Trophoblast cell (in vitro differentiated cells and primary cell): ENCODE results near the gene GCN1.

Experiments
- DNase-seq, 2 donors: peaks; one replicate each; pipeline ENCODE4 v3.0.0-alpha.2; 2016
- H2AFZ ChIP-seq: 2 replicates; pipeline ENCODE4 v1.6.1; 2013; ENCODE audit warnings: low read length, moderate library complexity, mild to moderate bottlenecking; ENCODE audit not compliant: insufficient read depth, poor library complexity
- H2AK5ac ChIP-seq: 2 replicates; pipeline ENCODE4 v1.6.1; 2013; ENCODE audit warnings: mild to moderate bottlenecking, low read length
- H2BK120ac ChIP-seq: 2 replicates; pipeline ENCODE4 v1.6.1; 2013; ENCODE audit warnings: low read length, mild to moderate bottlenecking, moderate library complexity; ENCODE audit not compliant: insufficient read depth, poor library complexity
- H2BK12ac ChIP-seq: 2 replicates; pipeline ENCODE4 v1.6.1; 2013; ENCODE audit warnings: mild to moderate bottlenecking, low read length, moderate library complexity
- H2BK5ac ChIP-seq: 2 replicates; pipeline ENCODE4 v1.6.1; 2013; ENCODE audit warnings: low read length, low read depth, moderate library complexity, mild to moderate bottlenecking; ENCODE audit not compliant: poor library complexity
- H3K14ac ChIP-seq: 2 replicates; pipeline ENCODE4 v1.6.1; 2013; ENCODE audit warnings: mild to moderate bottlenecking, low read length
- H3K18ac ChIP-seq: 2 replicates; pipeline ENCODE4 v1.6.1; 2013; ENCODE audit warnings: mild to moderate bottlenecking, low read length
- H3K23ac ChIP-seq: 2 replicates; pipeline ENCODE4 v1.6.1; 2013; ENCODE audit warnings: low read length
- H3K27ac ChIP-seq: 2 replicates; pipeline ENCODE4 v1.5.1; 2013; ENCODE audit warnings: low read depth, mild to moderate bottlenecking, inconsistent platforms, low read length, moderate library complexity
- H3K27me3 ChIP-seq: 2 replicates; pipeline ENCODE4 v1.6.1; 2013; ENCODE audit warnings: inconsistent platforms, mild to moderate bottlenecking, low read length, moderate library complexity; ENCODE audit not compliant: insufficient read depth
- H3K36me3 ChIP-seq, 2 experiments: 1 replicate in 1 of 2; 2 replicates in 1 of 2; pipeline ENCODE4 v1.6.1; 2013; ENCODE audit warnings: low read length in 2 of 2, mild to moderate bottlenecking in 2 of 2, moderate library complexity in 1 of 2; ENCODE audit not compliant: insufficient read depth in 2 of 2, control insufficient read depth in 1 of 2
- H3K4ac ChIP-seq: 2 replicates; pipeline ENCODE4 v1.6.1; 2013; ENCODE audit warnings: low read depth, mild to moderate bottlenecking, low read length, moderate library complexity
- H3K4me1 ChIP-seq, 2 experiments: 1 replicate in 1 of 2; 2 replicates in 1 of 2; pipeline ENCODE4 v1.6.1; 2013; ENCODE audit warnings: low read length in 2 of 2, mild to moderate bottlenecking in 2 of 2, moderate library complexity in 1 of 2; ENCODE audit not compliant: insufficient read depth in 2 of 2, control insufficient read depth in 1 of 2
- H3K4me2 ChIP-seq: 2 replicates; pipeline ENCODE4 v1.6.1; 2013; ENCODE audit warnings: inconsistent platforms, mild to moderate bottlenecking, low read length, moderate library complexity
- H3K4me3 ChIP-seq: 2 replicates; pipeline ENCODE4 v1.5.1; 2013; ENCODE audit warnings: mild to moderate bottlenecking, low read depth, low read length, inconsistent platforms
- H3K79me1 ChIP-seq: one replicate; pipeline ENCODE4 v1.6.1; 2013; ENCODE audit warnings: low read length
- H3K79me2 ChIP-seq: 2 replicates; pipeline ENCODE4 v1.6.1; 2013; ENCODE audit warnings: low read length, mild to moderate bottlenecking; ENCODE audit not compliant: control insufficient read depth, insufficient read depth, poor library complexity
- H3K9ac ChIP-seq: 2 replicates; pipeline ENCODE4 v1.6.1; 2013; ENCODE audit warnings: mild to moderate bottlenecking, low read length
- H3K9me3 ChIP-seq: 2 replicates; pipeline ENCODE4 v1.6.1; 2013; ENCODE audit warnings: low read depth, mild to moderate bottlenecking, control low read depth, inconsistent platforms, low read length; ENCODE audit not compliant: insufficient read depth
- H4K12ac ChIP-seq: 2 replicates; pipeline ENCODE4 v1.6.1; 2013; ENCODE audit warnings: low read depth, mild to moderate bottlenecking, low read length, moderate library complexity
- H4K8ac ChIP-seq: 2 replicates; pipeline ENCODE4 v1.6.1; 2013; ENCODE audit warnings: low read depth, mild to moderate bottlenecking, low read length, moderate library complexity
- H4K91ac ChIP-seq: one replicate; pipeline ENCODE4 v1.6.1; 2013; ENCODE audit warnings: low read depth, mild to moderate bottlenecking, low read length, moderate library complexity
- WGBS: extraction: QIAGEN DNeasy Blood & Tissue Kit; methylation state at CpG from one replicate; pipeline ENCODE4 v1.1.7; 2013; ENCODE audit warnings: missing lambda C conversion rate; ENCODE audit not compliant: insufficient read length, insufficient coverage; ENCODE audit errors: extremely low coverage; 5-methylcytosine and 5-hydroxymethylcytosine counted together

GCN1 gene

DNA sequence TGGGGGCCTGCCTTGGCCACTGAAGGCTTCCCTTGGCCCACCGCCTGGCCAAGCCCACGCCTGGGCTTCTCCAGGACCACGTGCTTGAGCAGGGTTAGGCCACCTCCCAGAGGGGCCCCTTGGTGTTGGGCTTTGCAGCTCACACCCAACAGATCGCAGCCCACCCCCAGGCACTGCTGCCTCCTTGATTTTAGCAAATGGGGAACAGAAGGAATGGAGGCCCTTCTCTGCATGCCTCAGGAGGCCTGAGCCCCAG is 101.3 kb downstream of the GCN1 start:
- H3K79me1 ChIP-seq: no peaks in the 10 kb centered on the region
- no peak overlapping the region for H3K27ac ChIP-seq

GRCh38 chr12:120092551-120093335 is 101.8 kb downstream of the GCN1 start:
- Histone ChIP-seq H3K27ac (no peak overlapping the region), H3K4me3 (no peak overlapping the region), H4K8ac (no peak overlapping the region), H4K12ac (no peak overlapping the region), H3K79me2 (no peaks in the 10 kb centered on the region), H2BK12ac (no peak overlapping the region), H2AK5ac (no peak overlapping the region), H3K79me1 (no peaks in the 10 kb centered on the region), H3K27me3 (no peaks in the 10 kb centered on the region), H2AFZ (no peak overlapping the region), H3K4me1 (peaks cover 0 to 3% of the 10 kb centered on the region in 2 experiments), H3K23ac (no peak overlapping the region), H2BK120ac (no peak overlapping the region), H4K91ac (no peak overlapping the region), H3K9ac (no peak overlapping the region), H3K14ac (no peak overlapping the region), H3K18ac (no peak overlapping the region), H3K4me2 (no peak overlapping the region), H3K9me3 (no peaks in the 10 kb centered on the region), H3K4ac (no peak overlapping the region), H3K36me3 (peaks cover 40 to 41% of the 10 kb centered on the region in 2 experiments), H2BK5ac (no peak overlapping the region)
- WGBS: no CpG with 5 or more reads among the region's 23 CpGs
- no peak for DNase-seq

More for the DNA sequence above, 101.3 kb downstream of the GCN1 start:
- Histone ChIP-seq H2BK12ac (no peak overlapping the region), H2BK5ac (no peak overlapping the region), H3K4me1 (peaks cover 0 to 3% of the 10 kb centered on the region in 2 experiments), H4K91ac (no peak overlapping the region), H3K79me2 (no peaks in the 10 kb centered on the region), H3K4ac (no peak overlapping the region), H3K9me3 (peaks cover under 1% of the 10 kb centered on the region), H3K36me3 (peaks cover 43 to 44% of the 10 kb centered on the region in 2 experiments), H4K8ac (no peak overlapping the region), H2AK5ac (no peak overlapping the region), H3K4me3 (no peak overlapping the region), H3K9ac (no peak overlapping the region), H3K4me2 (no peak overlapping the region), H4K12ac (no peak overlapping the region), H2BK120ac (no peak overlapping the region), H3K18ac (no peak overlapping the region), H3K23ac (no peak overlapping the region), H2AFZ (no peak overlapping the region), H3K27me3 (no peaks in the 10 kb centered on the region), H3K14ac (no peak overlapping the region)
- WGBS: no CpG with 5 or more reads among the region's 4 CpGs
- DNase-seq: no peak

- WGBS: no CpG with 5 or more reads among the region's 12 CpGs
- Histone ChIP-seq H3K18ac (no peak overlapping the region), H3K27me3 (no peaks in the 10 kb centered on the region), H3K14ac (no peak overlapping the region), H4K12ac (no peak overlapping the region), H3K9me3 (no peaks in the 10 kb centered on the region), H3K23ac (no peak overlapping the region), H3K79me2 (no peaks in the 10 kb centered on the region), H2BK120ac (no peak overlapping the region), H2AFZ (no peak overlapping the region), H4K91ac (no peak overlapping the region), H4K8ac (no peak overlapping the region), H3K9ac (no peak overlapping the region), H2AK5ac (no peak overlapping the region), H3K4me3 (no peak overlapping the region), H2BK12ac (no peak overlapping the region), H3K4ac (no peak overlapping the region), H3K4me1 (peaks cover 0 to 7% of the 10 kb centered on the region in 2 experiments), H2BK5ac (no peak overlapping the region), H3K36me3 (peaks cover 29 to 31% of the 10 kb centered on the region in 2 experiments), H3K4me2 (no peak overlapping the region), H3K27ac (no peak overlapping the region), H3K79me1 (no peaks in the 10 kb centered on the region)
- DNase-seq: no peak
Measured at GRCh38 chr12:120091371-120092090, 103.0 kb downstream of the GCN1 start.

DNA sequence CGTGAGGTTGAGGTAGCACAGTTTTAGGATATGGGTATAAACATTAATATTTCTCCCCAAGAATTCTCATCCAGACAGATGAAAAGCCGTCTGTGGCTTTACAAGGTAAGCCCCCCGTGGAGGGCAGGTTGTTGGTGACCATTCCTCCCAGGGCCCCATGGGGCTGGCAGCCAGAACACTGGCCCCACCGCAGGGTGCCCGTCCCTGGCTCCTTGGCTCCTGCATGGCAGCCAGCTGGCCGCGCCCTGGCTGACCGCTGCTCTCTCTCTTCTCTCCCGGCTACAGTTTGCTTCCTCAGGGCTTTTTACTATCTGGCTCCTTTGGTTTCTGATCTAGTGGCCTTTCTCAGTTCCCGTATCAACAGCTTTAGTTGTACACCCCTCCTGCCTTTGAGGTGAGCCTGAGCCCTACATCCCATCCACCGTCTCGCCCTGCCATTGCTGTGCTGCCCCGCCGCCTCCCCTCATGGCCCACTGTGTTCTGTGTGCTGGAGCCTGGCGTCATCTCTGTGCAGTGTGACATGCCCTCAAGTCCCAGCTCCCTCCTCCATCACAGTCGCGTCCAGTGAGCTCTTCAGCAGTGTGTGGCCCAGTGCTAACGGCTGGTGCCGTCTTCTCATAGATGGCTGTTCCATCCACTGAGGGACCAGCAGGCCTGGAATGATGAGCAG is 103.8 kb downstream of the GCN1 start:
- Histone ChIP-seq H3K27ac (no peak overlapping the region), H4K8ac (no peak overlapping the region), H2BK5ac (no peak overlapping the region), H3K9me3 (no peaks in the 10 kb centered on the region), H4K12ac (no peak overlapping the region), H3K36me3 (peaks cover 23 to 24% of the 10 kb centered on the region in 2 experiments), H3K4ac (no peak overlapping the region), H2BK120ac (no peak overlapping the region), H3K4me3 (no peak overlapping the region), H3K79me1 (no peaks in the 10 kb centered on the region), H3K23ac (no peak overlapping the region), H3K27me3 (no peaks in the 10 kb centered on the region), H3K79me2 (no peaks in the 10 kb centered on the region), H3K9ac (no peak overlapping the region), H3K4me2 (no peak overlapping the region), H4K91ac (no peak overlapping the region), H3K18ac (no peak overlapping the region), H3K14ac (no peak overlapping the region), H3K4me1 (peaks cover 0 to 7% of the 10 kb centered on the region in 2 experiments), H2AFZ (no peak overlapping the region), H2BK12ac (no peak overlapping the region), H2AK5ac (no peak overlapping the region)
- no peak for DNase-seq
- no CpG with 5 or more reads among the region's 19 CpGs for WGBS
